NCI-H187 treated with DMSO at 0.1 percent for 48 hours (cell line): ENCODE results near the gene SHC4.
"Not testable (repeated sequence)": the region's sequence is repeated elsewhere in the genome, so short reads cannot be mapped to it uniquely, and the experiment has no call there.

ENCODE experiments used
- DNase-seq: peaks from one replicate; lab custom pipeline; 2025; lab: John Stamatoyannopoulos, UW

Gene SHC4

GRCh38 chr15:48924528-48925393 lies 39.0 kb downstream of the SHC4 start:
- DNase-seq = no peak

- no peak for DNase-seq
Measured at GRCh38 chr15:48922046-48922445, 41.7 kb downstream of the SHC4 start.

- no peak for DNase-seq
Measured at GRCh38 chr15:48916721-48917120, 47.0 kb downstream of the SHC4 start.

GRCh38 chr15:48915861-48916260 lies 47.9 kb downstream of the SHC4 start:
- no peak for DNase-seq

GRCh38 chr15:48914717-48915116 lies 49.0 kb downstream of the SHC4 start:
- DNase-seq = no peak

- no peak for DNase-seq
Measured at GRCh38 chr15:48913141-48913540, 50.6 kb downstream of the SHC4 start.

GRCh38 chr15:48910554-48910953 lies 53.2 kb downstream of the SHC4 start:
- DNase-seq = not testable (repeated sequence)

GRCh38 chr15:48909313-48909712 lies 54.4 kb downstream of the SHC4 start:
- not testable (repeated sequence) for DNase-seq

GRCh38 chr15:48905847-48906246 lies 57.9 kb downstream of the SHC4 start:
- DNase-seq = no peak

GRCh38 chr15:48905216-48905615 lies 58.5 kb downstream of the SHC4 start:
- DNase-seq = no peak

GRCh38 chr15:48904758-48905157 lies 59.0 kb downstream of the SHC4 start:
- no peak for DNase-seq

- no peak for DNase-seq
Measured at GRCh38 chr15:48899793-48900192, 63.9 kb downstream of the SHC4 start.

GRCh38 chr15:48898446-48898845 lies 65.3 kb downstream of the SHC4 start:
- DNase-seq = no peak

GRCh38 chr15:48898032-48898431 lies 65.7 kb downstream of the SHC4 start:
- no peak for DNase-seq

GRCh38 chr15:48896869-48897814 lies 66.6 kb downstream of the SHC4 start:
- no peak for DNase-seq

GRCh38 chr15:48893311-48893710 lies 70.4 kb downstream of the SHC4 start:
- DNase-seq = no peak

GRCh38 chr15:48891232-48891765 lies 72.4 kb downstream of the SHC4 start:
- no peak for DNase-seq

GRCh38 chr15:48890375-48890972 lies 73.2 kb downstream of the SHC4 start:
- no peak for DNase-seq

- DNase-seq = no peak
Measured at GRCh38 chr15:48889925-48890324, 73.8 kb downstream of the SHC4 start.

- no peak for DNase-seq
Measured at GRCh38 chr15:48888836-48889235, 74.9 kb downstream of the SHC4 start.

GRCh38 chr15:48888191-48888590 lies 75.5 kb downstream of the SHC4 start:
- no peak for DNase-seq

- DNase-seq = no peak
Measured at GRCh38 chr15:48887144-48887543, 76.6 kb downstream of the SHC4 start.
